HG03442 (cell line): Measurements from ENCODE around the gene SCN1A.

Experiments
- ATAC-seq: cut with Tn5 transposase; IDR thresholded peaks from one replicate; pipeline ENCODE4 v1.9.1; 2021; ENCODE audit warnings: mild to moderate bottlenecking, moderate library complexity; ENCODE audit not compliant: unreplicated experiment

SCN1A gene

DNA sequence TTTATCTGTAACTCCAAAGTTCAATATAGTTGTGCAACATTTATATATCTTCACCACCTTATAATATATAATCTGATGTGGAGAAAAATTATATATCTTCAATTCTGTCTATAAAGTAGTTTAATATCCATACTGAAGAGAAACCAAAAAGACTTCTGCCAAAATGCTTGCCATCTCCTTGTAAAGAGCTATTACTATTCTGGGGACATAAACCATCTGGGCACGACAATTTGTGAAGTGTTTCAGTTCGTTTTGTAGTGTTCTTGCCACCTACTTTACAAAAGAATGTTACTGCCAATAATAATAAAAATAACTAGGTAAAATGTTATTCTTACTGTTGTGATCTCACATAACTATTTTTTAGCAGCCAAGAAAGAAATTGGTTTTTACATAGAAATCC is 45.1 kb downstream of the SCN1A start:
- ATAC-seq: no peak

DNA sequence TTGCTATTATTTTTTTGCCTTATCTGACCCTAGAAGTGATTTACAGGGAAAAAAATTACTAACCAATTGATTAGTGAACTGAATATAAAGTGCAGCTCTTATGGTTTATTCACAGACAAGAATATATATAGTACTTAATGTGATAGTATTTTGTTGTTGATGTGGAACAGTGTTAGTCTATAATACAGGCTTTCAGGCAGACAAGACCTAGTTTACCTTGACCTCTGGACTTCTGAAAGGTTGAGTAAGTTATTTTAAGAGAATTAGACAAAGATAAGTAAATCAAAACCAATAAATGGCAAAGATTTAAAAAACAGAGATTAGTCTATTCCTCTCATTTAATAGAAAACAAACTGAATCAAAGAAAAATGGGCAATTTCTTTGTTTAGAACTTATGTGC is 46.0 kb downstream of the SCN1A start:
- no peak for ATAC-seq

DNA sequence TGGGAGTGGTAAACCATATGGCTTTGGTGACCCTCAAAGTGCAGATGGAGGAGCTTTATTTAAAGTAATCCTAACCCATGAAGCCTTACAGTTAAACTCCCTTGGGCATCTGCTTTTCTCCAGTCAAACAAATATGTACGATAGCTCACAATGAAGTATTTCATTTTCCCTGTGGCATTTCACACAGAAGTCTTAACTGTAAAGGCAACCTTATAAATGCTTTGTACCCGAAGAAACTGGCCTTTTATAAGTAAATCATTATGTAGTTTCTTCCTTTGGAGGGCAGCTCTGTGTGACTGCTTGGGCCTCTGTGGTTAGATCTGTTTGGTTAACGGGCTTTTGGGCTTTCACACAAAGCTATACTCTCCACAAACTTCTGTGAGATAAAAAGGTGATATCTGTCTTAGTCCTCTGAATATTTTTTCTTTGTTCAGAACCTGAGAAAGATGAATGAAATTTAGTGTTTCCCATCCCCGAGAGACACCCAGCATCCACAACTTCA is 46.6 kb downstream of the SCN1A start:
- ATAC-seq: no peak

DNA sequence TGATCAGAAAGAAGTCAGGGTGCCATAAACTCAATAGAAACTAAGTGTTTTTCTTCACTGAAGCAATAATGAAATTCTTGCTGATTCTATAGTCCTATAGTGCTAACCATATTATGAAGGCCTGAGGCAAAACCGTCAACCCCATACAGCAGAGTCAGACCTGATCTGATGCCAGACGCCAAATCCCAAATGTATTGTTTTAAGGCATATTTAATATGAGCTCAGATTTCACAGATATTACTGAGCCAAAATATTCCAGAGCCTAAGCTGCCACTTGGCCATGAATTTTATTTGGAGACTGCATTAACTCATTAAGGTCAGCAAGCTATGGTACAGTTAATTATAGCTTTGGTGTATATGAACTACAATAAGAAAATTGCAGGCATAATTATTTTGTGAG is 53.4 kb downstream of the SCN1A start:
- no peak for ATAC-seq

DNA sequence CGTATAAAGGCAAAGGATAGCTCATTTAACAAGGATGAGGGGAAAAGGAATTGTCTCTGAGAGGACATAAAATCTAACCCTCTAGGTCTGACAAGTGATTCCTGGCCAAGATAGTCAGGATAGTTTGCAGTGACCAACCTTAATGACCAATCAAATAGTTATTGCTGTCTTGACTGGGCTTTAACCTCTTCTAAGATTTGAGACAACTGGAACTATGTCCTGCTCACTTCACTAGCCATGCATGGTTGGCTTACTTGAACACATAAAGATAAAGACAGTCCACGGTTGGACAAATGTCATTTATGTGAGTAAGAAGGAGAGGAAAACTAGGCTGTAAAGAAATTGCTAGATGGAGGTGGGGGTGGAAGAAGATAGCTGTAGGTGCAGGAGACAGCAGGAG is 53.8 kb downstream of the SCN1A start:
- ATAC-seq: no peak

DNA sequence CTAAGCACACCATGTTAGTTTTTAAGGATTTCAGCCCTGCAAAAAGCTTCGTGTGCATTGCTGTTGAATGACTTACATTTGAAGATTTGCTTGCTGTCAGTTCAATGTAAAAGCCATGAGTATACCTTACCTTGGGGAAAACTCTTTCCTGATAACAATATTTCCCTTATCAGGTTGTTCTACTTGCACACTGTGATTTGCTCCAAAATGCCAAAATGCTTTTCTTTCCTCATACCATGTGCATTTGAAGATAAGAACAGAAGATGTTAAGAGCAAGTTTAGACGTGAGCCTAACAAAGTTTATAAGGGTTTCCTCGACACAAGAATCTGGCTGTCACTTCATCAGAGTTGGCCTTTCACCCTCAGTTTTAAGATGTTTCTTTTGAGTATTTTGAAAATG is 57.6 kb downstream of the SCN1A start:
- ATAC-seq: no peak

DNA sequence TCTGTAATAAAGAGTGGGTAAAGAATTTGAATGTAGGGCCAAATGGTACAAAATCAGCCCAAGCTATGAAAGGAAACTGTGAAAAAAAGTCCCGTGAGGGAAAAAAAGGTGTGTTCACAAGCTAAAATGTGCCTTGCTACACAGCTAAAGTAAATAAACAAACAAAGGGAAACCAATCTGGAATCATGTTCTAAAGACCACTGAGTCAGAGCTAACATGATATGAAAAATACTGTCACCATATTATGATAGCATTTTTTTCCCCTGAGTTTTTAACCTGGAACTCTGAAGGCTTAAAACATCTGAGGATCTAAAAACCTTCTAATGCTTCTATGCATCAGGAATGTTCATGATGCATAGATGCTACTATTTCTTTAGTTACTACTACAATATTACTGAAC is 58.8 kb downstream of the SCN1A start:
- ATAC-seq: no peak

DNA sequence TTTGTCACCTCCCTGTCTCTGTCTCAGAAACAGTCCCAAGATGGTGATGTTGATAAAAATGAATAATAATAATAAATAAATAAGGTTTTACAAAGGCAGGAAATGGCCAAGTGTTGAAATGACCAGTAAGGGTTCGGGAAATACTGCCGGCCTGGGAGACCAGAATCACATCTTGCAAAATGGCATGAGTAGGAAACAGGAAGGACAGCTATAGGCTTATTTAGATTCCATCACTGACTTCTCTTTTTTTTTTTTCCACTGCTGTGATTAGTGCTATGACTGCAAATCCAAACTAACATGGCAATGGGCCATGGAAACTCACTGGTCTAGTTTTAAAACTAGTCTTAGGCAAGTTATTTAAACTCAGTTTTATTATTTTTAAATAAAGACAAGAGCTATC is 60.6 kb downstream of the SCN1A start:
- ATAC-seq: no peak

DNA sequence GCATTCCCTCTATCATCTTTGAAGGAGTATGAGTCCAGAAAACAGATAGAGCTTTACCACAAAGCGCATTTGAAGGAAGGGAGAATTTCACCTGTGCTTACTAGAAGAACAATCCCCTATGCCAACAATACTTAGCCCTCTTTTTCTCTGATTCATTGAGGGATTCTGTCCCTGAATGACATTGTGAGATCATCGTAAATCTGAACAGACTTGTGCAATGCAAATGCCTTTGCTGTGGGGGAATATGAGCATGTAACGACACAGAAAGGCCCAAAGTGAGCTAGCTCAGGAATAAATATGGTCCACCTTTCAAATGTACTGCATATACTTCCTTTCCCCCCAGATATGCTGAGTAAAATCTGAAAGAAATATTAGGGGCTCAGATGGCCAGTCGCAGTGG is 67.6 kb downstream of the SCN1A start:
- no peak for ATAC-seq

DNA sequence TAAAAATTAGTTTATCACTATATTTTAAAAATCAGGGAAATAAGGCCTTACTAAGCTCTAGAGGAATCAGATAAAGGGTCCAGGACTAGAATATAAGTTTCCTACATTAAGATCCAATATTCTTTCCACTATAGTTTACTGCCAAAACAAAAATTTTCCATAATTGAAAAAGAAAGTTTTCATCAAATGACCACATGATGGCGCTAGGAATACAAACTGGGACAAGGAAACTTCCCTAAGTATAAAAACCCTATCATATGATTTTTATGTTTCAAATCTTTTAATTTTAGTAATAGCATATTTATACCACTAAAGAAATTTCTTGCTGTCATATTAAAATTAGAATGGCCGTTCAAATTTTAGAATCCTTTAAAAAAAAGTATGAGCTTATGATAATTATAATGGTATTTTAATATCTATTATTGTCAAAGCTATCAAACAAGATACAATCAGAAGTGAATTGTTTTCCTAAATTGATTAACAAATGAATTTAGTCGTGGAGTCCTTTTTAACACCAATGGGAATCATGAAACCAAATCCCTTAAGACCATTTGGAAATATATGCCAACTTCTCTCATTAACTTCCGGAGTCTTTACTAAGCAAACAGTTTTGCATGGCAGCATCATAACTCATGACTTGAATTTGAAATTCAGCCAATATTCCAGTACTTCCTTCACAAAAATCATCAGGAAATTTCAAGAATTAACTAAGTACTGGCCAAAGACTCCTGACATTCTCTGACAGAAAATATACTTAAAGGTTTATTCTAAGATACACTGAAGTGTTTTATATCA is 70.3 kb downstream of the SCN1A start:
- no peak for ATAC-seq

DNA sequence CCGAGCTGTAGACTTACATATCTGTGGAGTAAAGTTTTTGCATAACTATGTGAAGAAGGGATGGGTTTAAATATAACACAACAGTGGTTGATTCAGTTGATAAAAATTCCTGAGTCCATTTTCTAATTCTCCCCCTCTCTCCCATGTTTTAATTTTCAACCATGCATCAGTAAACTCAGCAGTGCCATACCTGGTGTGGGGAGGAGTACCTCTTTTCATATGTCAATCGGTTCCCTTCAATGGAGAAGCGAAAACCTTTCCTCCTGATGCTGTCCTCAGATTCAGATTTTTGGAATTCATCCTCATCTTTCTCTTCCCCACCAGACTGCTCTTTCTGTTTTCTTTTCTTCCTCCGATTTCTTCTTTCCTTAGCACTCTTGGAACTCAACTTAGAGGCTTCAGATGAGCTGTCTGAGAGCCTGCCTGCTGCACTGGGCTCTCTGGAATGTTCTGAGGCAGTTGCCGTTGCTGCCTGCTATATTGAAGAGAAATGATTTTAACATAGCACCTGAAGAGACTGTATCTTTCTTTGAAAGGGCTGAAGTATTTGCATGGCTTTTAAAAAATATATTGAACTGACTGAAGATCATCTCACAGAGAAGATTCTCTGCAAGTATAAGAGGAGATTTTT is 82.9 kb downstream of the SCN1A start:
- ATAC-seq: no peak

DNA sequence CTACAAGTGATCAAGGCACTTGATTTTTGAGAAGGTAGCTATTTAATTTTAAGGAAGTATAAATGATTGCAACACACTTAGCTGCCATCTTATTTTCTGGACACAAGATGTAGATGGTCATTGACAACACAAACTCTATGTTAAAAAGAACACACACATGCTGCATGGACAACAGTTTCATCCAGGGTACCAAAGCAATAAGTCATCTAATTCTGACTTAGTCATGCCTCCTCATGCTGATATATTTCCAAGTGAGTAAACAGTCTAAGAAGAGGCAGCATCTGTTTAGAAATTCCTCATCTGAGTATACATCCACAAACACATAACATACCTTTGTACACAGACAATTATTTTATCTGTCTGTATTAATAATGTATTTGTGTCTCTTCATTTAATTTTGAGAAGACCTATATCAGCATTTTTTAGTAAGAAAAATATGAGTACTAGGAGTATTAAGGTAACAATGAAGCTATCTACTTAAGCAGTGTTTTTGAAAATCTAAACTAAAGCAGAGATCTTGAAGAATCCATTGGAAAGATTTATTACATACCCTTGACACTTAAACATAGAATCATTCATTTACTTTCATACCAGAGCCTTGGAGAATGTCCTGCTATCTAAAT is 84.9 kb downstream of the SCN1A start:
- ATAC-seq: no peak

DNA sequence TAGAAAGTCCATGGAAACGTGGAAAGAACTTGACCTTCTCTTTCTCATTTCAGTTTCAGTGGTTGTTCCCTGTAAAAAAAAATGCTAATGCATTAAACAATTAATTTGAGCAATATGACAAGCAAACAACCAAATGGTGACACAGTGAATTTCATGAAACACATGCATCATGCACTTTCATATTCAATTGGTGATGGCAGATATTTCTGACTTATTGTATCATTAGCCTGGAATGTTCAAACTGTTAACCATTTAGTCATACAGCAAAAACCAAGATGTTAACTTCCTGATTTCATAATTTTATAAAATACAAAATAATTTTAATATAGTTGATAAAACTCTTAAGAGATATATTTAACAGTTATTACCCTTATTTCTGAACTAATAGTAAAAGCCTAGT is 85.5 kb downstream of the SCN1A start:
- no peak for ATAC-seq

DNA sequence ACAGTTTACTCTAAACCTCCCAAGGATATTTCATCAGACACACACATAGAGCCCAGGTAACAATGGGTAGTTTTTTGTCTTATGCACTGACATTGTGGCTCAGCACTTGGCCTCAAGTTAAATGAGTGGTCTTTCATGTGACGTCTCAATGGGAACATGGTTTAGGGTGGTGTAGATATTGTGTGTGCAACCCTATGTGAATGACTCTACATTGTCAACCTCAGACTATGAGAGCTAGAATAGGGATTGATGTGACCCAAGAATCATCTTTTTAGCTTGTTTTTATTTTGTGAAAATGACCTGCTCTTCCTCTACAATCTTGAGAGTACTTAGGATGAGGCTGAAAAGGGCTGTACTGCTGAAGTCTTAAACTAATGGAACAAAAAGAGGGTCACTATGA is 86.2 kb downstream of the SCN1A start:
- no peak for ATAC-seq

DNA sequence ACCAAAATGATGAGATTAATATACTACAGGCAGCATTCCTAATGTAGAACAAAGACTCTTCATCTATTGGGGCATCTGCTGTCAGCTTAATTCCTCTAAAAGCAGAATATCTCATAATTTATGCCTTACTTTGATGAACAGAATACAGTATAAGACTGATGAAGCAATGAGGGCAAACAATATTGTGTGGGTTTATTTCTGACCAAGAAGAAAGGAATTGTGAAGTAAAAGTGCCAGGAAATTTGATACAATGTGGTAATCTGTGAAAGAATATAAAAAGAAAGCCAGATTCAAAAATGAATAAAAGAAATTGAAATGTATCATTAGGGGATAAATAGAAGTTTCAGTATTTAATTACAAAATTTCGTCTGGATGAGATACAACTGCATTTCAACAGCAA is 95.5 kb downstream of the SCN1A start:
- ATAC-seq: no peak

DNA sequence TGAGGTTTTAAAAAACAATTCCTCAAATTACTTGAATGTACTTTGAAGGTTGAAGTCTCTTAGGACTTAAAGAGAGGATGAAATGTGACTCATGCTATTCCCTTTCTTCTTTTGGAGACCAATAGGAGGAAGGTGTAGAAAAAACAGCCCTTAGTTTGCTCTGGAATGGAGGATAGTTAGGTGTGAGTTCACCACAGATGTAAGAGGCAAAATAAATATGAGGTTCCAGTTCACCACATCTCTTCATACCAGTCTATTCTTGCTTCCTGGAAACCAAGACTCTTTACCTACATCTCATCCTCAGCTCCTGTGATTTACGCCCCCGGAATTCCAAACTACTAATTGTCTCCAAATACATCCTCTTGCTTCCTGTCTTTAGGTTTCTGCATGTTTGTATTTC is 96.8 kb downstream of the SCN1A start:
- ATAC-seq: no peak

DNA sequence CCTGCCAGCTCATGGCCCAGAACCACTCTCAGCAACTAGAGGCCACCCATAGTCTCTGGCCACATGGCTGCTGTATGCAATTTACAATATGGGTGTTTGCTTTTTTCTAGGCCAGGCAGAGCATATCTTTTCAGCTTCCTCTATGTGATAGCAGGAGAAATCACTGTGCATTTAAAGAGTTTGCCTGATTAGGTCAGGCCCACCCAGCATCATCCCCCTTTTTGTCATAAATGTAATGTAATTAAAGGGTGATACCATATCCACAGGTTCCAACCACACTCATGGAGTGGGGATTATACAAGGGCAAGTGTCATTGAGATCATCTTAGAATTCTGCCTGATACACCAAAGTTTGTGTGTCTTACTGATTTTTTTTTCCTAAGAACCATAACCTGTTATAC is 102.5 kb downstream of the SCN1A start:
- ATAC-seq: no peak

DNA sequence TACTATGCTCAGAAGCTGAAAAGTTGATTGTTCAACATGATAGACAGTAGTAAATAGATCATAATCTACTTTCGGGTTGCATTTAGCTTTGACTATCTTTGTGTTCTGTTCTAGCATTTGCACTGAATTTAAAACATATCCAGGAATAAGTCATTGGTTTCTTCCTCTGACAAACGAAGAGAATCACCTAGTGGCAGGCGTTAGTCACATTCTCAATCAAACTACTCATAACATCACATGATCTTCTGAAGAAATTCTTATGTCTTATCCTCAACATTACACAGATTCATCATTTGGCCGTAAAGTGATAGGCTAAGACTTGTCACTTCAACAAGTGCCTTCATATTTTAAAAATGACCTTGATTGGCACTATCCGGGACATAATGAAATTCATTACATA is 110.6 kb downstream of the SCN1A start:
- ATAC-seq: no peak

DNA sequence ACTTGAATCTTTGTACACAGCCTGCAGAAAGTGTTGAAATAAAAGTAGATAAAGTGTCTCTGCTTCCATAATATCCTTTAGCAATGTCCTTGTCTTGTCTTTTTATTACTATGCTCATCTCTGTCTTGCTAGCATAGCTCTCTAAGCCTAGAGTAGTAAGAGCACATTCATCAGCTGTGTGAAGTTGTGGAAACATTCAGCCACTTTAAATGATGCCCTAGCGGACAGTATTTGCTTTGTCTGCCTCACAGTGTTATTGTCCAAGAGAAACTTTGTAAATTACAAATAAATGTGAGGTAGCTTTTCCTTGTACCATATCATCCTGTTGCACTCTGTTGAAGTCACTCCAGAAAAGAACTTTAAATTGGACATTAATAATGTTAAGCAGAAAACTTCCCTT is 113.9 kb downstream of the SCN1A start:
- ATAC-seq: no peak

DNA sequence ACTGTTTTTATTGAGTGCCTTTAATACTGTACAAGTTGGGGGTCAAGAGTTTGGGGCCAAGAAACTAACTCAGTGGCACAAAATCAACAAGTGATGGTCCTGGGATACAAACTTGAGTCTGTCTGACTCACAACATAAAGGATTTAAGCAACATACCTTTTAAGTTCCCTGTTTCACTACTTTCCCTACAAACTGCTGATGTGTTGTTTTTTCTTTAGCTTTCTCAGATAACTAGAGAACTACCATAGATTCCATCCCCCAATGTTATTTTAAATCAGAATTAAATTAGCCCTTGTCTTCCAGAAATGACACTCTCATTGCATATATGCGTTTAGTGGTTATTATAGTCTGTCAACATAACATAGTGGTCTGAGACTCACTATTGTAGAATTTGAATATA is 116.2 kb downstream of the SCN1A start:
- ATAC-seq: no peak

DNA sequence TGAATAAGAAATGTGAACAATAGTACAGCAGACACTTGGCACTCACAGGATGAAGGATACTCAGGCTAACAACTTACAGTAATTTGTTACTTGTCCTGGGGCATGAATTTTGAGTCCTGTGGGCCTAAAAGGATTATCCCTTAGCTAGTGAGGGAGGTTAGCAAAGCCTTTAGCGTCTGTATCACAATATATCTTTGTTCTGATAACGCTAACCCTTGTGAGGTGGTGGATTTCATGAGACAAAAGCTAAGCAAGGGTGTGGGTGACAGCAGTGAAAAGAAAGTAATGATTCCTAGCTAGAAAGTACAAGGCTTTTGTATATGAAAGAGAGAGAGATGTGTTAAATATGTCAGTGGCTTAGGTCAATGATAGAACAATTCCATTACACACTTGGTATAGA is 127.4 kb downstream of the SCN1A start:
- no peak for ATAC-seq

DNA sequence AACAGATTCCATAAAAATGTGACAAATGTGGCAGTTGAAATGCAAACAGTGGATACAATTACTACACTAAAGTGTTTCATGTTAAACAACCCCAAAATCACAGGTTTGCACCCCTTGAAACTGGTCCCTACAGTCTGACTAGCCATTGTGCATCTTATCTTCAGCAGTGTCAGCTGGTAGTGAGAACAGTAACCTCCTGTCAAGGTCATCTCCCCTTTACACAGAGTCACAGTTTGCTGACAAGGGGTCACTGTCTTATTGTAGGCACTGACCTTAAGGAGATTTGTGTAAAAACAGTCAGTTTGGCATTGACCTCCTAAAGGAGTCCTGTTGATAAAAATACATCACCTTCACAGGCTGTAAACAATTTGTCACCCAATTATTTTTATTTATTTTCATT is 137.0 kb downstream of the SCN1A start:
- no peak for ATAC-seq
